ENCODE measurements around the gene C1QTNF12. TPM values are rescaled to one million over a fixed set of nuclear protein-coding genes. Genes with fewer than 3 reads are reported as not detected.

The C1QTNF12 gene
- total and polyA plus RNA-seq, 2 of the 8 experiments (the other 6 are each of a cell fraction or from before 2014, with no cell fraction given): 2.1 to 3.7 TPM

DNA sequence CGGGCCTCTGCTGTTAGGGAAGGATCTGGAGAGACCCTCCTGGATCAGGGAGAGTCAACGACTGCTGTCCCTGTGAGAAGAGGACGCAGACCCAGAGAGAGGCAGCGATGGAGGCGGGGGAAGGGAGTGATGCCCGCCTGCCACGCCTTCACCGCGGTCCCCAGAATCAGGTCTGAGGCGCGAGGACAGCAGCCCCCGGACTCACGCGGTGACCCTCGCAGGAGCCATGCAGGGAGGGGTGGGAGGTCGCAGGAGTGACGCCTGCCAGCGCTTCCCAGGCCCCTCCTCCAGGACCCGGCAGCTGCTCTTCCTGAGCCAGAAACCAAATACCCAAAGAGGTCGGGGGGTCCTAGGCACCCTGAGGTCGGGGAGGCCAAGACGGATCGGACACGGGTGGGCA lies 26.3 kb downstream of the C1QTNF12 start (continued):
- TF ChIP-seq, protein P1, sequence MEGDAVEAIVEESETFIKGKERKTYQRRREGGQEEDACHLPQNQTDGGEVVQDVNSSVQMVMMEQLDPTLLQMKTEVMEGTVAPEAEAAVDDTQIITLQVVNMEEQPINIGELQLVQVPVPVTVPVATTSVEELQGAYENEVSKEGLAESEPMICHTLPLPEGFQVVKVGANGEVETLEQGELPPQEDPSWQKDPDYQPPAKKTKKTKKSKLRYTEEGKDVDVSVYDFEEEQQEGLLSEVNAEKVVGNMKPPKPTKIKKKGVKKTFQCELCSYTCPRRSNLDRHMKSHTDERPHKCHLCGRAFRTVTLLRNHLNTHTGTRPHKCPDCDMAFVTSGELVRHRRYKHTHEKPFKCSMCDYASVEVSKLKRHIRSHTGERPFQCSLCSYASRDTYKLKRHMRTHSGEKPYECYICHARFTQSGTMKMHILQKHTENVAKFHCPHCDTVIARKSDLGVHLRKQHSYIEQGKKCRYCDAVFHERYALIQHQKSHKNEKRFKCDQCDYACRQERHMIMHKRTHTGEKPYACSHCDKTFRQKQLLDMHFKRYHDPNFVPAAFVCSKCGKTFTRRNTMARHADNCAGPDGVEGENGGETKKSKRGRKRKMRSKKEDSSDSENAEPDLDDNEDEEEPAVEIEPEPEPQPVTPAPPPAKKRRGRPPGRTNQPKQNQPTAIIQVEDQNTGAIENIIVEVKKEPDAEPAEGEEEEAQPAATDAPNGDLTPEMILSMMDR (IDR thresholded peaks at IDR 0.05; ENCODE audit: control extremely low read depth in 1 of 3, insufficient read depth in 1 of 3, low read depth in 1 of 3, low read length in 3 of 3): no peak
- TF ChIP-seq POLR2A (IDR thresholded peaks at IDR 0.05; ENCODE audit: control extremely low read depth in 1 of 2, low read depth in 2 of 2, low read length in 2 of 2): no peak
- TF ChIP-seq SUZ12 (IDR thresholded peaks at IDR 0.05; ENCODE audit: low read length): no peak
- TF ChIP-seq CTBP2 (IDR thresholded peaks at IDR 0.05; ENCODE audit: borderline replicate concordance, insufficient read depth, insufficient read length, low read length): no peak
- TF ChIP-seq KDM5A (IDR thresholded peaks at IDR 0.05; ENCODE audit: low read length): no peak
